H1 (cell line): ENCODE measurements around the gene NKAIN2. TPM values are rescaled to one million over a fixed set of nuclear protein-coding genes. Genes with fewer than 3 reads are reported as not detected.

ENCODE experiments used
- CEBPB ChIP-seq: IDR thresholded peaks from 2 replicates; pipeline ENCODE4 v1.6.1; 2012; ENCODE audit warnings: low read depth, low read length
- MAX ChIP-seq: IDR thresholded peaks from 2 replicates; pipeline ENCODE4 v1.6.1; 2012; ENCODE audit warnings: inconsistent platforms
- SIRT6 ChIP-seq: IDR thresholded peaks from one replicate; pipeline ENCODE4 v1.7.1; 2012; ENCODE audit warnings: low read length, inconsistent platforms
- polyA plus RNA-seq, 7 experiments: library from polyadenylated mRNA; depleted of rRNA in 3 of 7; stranded (reverse) in 5 of 7; unstranded in 2 of 7; fragments of >200 nt in 5 of 7; fragments of 200-250 nt in 2 of 7; gene quantifications; 1 replicate in 5 of 7; 2 replicates in 1 of 7; 4 replicates in 1 of 7; pipeline versions ENCODE4 v1.2.1 to v1.2.3, GENCODE V29; 2011 to 2013; ENCODE audit warnings: missing spikeins in 2 of 7, mixed read lengths in 2 of 7
- total RNA-seq: library from RNA; stranded (reverse); fragmentation: NEBNext Ultra II Directional; extraction: Animal tissue kit (Norgen Biotek cat#: 25700); gene quantifications from 2 replicates; pipeline ENCODE4 v1.2.1, GENCODE V29; 2021

NKAIN2 gene
- total and polyA plus RNA-seq, 2 of the 8 experiments (the other 6 are each of a cell fraction or from before 2014, with no cell fraction given), result 0.20 to 0.34 TPM

GRCh38 chr6:123902738-123903313, 99.2 kb downstream of the NKAIN2 start (continued):
- no peak for TF ChIP-seq SIRT6
- TF ChIP-seq CEBPB, result no peak
- TF ChIP-seq MAX, result no peak
